ENCODE data around the gene PRAC2. TPM values are rescaled to one million over a fixed set of nuclear protein-coding genes. Genes with fewer than 3 reads are reported as not detected.

Gene PRAC2
- total RNA-seq, 1 experiment from 2014 or later: not detected

DNA sequence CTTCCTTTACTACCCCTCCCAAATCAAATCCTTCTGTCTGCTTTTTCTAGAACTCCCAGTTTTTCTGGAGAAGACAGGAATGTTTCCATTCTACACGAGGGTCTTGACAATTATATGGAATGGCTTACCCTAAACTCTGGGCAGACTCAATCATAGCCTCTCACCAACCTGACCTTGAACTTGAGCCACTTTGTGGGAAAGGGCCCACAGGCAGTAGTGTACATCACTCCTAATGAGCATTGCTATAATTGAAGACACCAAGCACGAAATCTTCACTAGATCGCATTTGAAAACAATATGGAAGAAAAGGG lies 7.2 kb downstream of the PRAC2 start:
- TF ChIP-seq, protein P1, sequence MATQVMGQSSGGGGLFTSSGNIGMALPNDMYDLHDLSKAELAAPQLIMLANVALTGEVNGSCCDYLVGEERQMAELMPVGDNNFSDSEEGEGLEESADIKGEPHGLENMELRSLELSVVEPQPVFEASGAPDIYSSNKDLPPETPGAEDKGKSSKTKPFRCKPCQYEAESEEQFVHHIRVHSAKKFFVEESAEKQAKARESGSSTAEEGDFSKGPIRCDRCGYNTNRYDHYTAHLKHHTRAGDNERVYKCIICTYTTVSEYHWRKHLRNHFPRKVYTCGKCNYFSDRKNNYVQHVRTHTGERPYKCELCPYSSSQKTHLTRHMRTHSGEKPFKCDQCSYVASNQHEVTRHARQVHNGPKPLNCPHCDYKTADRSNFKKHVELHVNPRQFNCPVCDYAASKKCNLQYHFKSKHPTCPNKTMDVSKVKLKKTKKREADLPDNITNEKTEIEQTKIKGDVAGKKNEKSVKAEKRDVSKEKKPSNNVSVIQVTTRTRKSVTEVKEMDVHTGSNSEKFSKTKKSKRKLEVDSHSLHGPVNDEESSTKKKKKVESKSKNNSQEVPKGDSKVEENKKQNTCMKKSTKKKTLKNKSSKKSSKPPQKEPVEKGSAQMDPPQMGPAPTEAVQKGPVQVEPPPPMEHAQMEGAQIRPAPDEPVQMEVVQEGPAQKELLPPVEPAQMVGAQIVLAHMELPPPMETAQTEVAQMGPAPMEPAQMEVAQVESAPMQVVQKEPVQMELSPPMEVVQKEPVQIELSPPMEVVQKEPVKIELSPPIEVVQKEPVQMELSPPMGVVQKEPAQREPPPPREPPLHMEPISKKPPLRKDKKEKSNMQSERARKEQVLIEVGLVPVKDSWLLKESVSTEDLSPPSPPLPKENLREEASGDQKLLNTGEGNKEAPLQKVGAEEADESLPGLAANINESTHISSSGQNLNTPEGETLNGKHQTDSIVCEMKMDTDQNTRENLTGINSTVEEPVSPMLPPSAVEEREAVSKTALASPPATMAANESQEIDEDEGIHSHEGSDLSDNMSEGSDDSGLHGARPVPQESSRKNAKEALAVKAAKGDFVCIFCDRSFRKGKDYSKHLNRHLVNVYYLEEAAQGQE (IDR thresholded peaks at IDR 0.05; ENCODE audit: insufficient read depth in 1 of 2, low read depth in 2 of 2, low read length in 1 of 2): no peak
- TF ChIP-seq POLR2AphosphoS5 (IDR thresholded peaks at IDR 0.05; ENCODE audit: low read depth, low read length) (no peak), TCF7L2 (IDR thresholded peaks at IDR 0.05; ENCODE audit: low read depth, low read length) (no peak), SIN3A (IDR thresholded peaks at IDR 0.05; ENCODE audit: borderline replicate concordance, insufficient read depth, low read depth, low read length) (no peak)
- TF ChIP-seq, protein P2, sequence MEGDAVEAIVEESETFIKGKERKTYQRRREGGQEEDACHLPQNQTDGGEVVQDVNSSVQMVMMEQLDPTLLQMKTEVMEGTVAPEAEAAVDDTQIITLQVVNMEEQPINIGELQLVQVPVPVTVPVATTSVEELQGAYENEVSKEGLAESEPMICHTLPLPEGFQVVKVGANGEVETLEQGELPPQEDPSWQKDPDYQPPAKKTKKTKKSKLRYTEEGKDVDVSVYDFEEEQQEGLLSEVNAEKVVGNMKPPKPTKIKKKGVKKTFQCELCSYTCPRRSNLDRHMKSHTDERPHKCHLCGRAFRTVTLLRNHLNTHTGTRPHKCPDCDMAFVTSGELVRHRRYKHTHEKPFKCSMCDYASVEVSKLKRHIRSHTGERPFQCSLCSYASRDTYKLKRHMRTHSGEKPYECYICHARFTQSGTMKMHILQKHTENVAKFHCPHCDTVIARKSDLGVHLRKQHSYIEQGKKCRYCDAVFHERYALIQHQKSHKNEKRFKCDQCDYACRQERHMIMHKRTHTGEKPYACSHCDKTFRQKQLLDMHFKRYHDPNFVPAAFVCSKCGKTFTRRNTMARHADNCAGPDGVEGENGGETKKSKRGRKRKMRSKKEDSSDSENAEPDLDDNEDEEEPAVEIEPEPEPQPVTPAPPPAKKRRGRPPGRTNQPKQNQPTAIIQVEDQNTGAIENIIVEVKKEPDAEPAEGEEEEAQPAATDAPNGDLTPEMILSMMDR (IDR thresholded peaks at IDR 0.05): no peak

DNA sequence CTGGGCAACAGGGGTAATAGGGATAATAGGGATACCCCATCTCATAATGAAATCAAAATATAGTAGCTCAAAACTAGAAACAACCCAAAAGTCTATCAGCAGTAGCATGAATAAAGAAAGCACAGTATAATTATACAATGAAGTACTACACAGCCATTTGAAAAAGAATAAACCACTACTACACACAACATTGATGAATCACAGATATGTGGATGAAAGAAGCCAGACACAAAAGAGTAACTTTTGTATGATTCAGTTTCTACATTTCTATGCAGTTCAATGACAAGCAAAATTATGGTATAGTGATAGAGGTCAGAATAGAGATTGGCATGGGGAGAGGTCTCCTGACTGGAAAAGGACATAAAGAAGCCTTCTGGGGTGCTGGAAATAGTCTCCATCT lies 8.4 kb downstream of the PRAC2 start:
- ATAC-seq (no peak), DNase-seq (ENCODE audit: low read depth, low spot score) (no peak)
- TF ChIP-seq, protein P1 (IDR thresholded peaks at IDR 0.05; ENCODE audit: insufficient read depth in 1 of 2, low read depth in 2 of 2, low read length in 1 of 2): no peak
- TF ChIP-seq SIN3A (IDR thresholded peaks at IDR 0.05; ENCODE audit: borderline replicate concordance, insufficient read depth, low read depth, low read length) (no peak), POLR2AphosphoS5 (IDR thresholded peaks at IDR 0.05; ENCODE audit: low read depth, low read length) (no peak), TCF7L2 (IDR thresholded peaks at IDR 0.05; ENCODE audit: low read depth, low read length) (no peak)
- TF ChIP-seq, protein P2 (IDR thresholded peaks at IDR 0.05): no peak
- CTCF ChIA-PET: interaction anchor here (0.9 kb wide), 2 partner anchors 8 to 153 kb away, joined by 3 to 4 read pairs; partner anchors contain the start of gene PRAC2
- no peak overlapping the region for H3K27ac ChIP-seq (ENCODE audit: low read length)
- in situ Hi-C loops (cut with HindIII; ENCODE audit: low pct_unique_long_range_greater_than_20kb, low sequenced_read_pairs): loop anchor here (10.0 kb wide), 1 partner anchor 173 kb away; the partner anchor contains the start of gene UBE2Z
- no peaks in the 10 kb centered on the region for H3K36me3 ChIP-seq (ENCODE audit: control insufficient read depth, insufficient read depth, low read length)
- POLR2A ChIA-PET: no interaction called here
- no TSS peak for BruUV-seq (replicated peaks)
- H3K9me3 ChIP-seq (ENCODE audit: control insufficient read depth, insufficient read depth, low read depth, low read length): no peaks in the 10 kb centered on the region
- H3K27me3 ChIP-seq (ENCODE audit: control insufficient read depth, insufficient read depth, low read length): no peaks in the 10 kb centered on the region; the same call in 1 of the 2 replicates
- peaks cover 6% of the 10 kb centered on the region; the same call in 1 of the 2 replicates for H3K4me1 ChIP-seq (ENCODE audit: control insufficient read depth, insufficient read depth, low read length)
- no peak overlapping the region for H3K4me3 ChIP-seq (ENCODE audit: low read depth in 2 of 2, low read length in 2 of 2)
- intact Hi-C loops (cut with micrococcal nuclease; ENCODE audit: unreplicated experiment): no loop called here

More for the DNA sequence above, 7.2 kb downstream of the PRAC2 start:
- Histone ChIP-seq H3K4me1 (ENCODE audit: control insufficient read depth, insufficient read depth, low read length) (peaks cover 6% of the 10 kb centered on the region; the same call in 1 of the 2 replicates), H3K9me3 (ENCODE audit: control insufficient read depth, insufficient read depth, low read depth, low read length) (no peaks in the 10 kb centered on the region), H3K36me3 (ENCODE audit: control insufficient read depth, insufficient read depth, low read length) (no peaks in the 10 kb centered on the region), H3K27ac (ENCODE audit: low read length) (no peak overlapping the region), H3K4me3 (ENCODE audit: low read depth in 2 of 2, low read length in 2 of 2) (no peak overlapping the region), H3K27me3 (ENCODE audit: control insufficient read depth, insufficient read depth, low read length) (no peaks in the 10 kb centered on the region; the same call in 1 of the 2 replicates)
- ATAC-seq: no peak
- DNase-seq (ENCODE audit: low read depth, low spot score): no peak
- POLR2A ChIA-PET: no interaction called here
- in situ Hi-C loops (cut with HindIII; ENCODE audit: low pct_unique_long_range_greater_than_20kb, low sequenced_read_pairs): loop anchor here (10.0 kb wide), 1 partner anchor 175 kb away; the partner anchor contains the start of gene UBE2Z
- CTCF ChIA-PET: interaction anchor here (2.1 to 3.6 kb wide), 2 partner anchors 61 to 149 kb away, joined by 12 to 24 read pairs; no protein-coding TSS in a partner anchor
- BruUV-seq (replicated peaks): no TSS peak
- intact Hi-C loops (cut with micrococcal nuclease; ENCODE audit: unreplicated experiment): no loop called here
